GM12874 (cell line): ENCODE data around the gene SORCS1.

ENCODE experiments used
- CTCF ChIP-seq: IDR thresholded peaks from 2 replicates; pipeline ENCODE4 v1.5.1; 2011; ENCODE audit warnings: low read depth, mild to moderate bottlenecking, control low read depth, low read length, moderate library complexity; ENCODE audit not compliant: insufficient read depth

The SORCS1 gene

GRCh38 chr10:107144490-107144889 is 20.0 kb downstream of the SORCS1 start:
- TF ChIP-seq CTCF, result 0 out of 2 replicates have a peak, but pooled peaks have one; percentile 13

- TF ChIP-seq CTCF, result no peak
Observed at GRCh38 chr10:107141524-107142061, 22.9 kb downstream of the SORCS1 start.

GRCh38 chr10:107139237-107139636 is 25.3 kb downstream of the SORCS1 start:
- TF ChIP-seq CTCF, result no peak

- TF ChIP-seq CTCF, result no peak
Observed at GRCh38 chr10:107133656-107134055, 30.9 kb downstream of the SORCS1 start.

GRCh38 chr10:107129000-107129399 is 35.5 kb downstream of the SORCS1 start:
- no peak for TF ChIP-seq CTCF

- TF ChIP-seq CTCF, result no peak
Observed at GRCh38 chr10:107126512-107127065, 37.9 kb downstream of the SORCS1 start.

GRCh38 chr10:107122703-107123102 is 41.8 kb downstream of the SORCS1 start:
- TF ChIP-seq CTCF, result no peak
